ENCODE measurements around the gene TRERF1. TPM values are rescaled to one million over a fixed set of nuclear protein-coding genes. Genes with fewer than 3 reads are reported as not detected.

TRERF1 gene
- total and polyA plus RNA-seq, 2 of the 8 experiments (the other 6 are each of a cell fraction or from before 2014, with no cell fraction given) = 10.8 to 21.5 TPM

- Histone ChIP-seq H4K8ac (ENCODE audit: extremely low read depth, insufficient read depth, low read length) (no peak overlapping the region), H3K4me3 (ENCODE audit: extremely low read depth in 1 of 4, insufficient read depth in 2 of 4, low read depth in 3 of 4, low read length in 4 of 4) (no peak overlapping the region), H3K4me2 (ENCODE audit: insufficient read depth in 1 of 2, low read depth in 2 of 2, low read length in 2 of 2) (no peak overlapping the region), H3K36me3 (ENCODE audit: control insufficient read depth in 2 of 4, insufficient read depth in 4 of 4, low read length in 3 of 4) (no peaks in the 10 kb centered on the region), H3K56ac (replicated peaks; ENCODE audit: insufficient read length, low read depth, low read length) (no peak overlapping the region), H2BK20ac (ENCODE audit: low read length) (no peak overlapping the region), H3K4me1 (replicated peaks in 1 of 4; ENCODE audit: control insufficient read depth in 3 of 4, insufficient read depth in 4 of 4, low read length in 3 of 4) (peaks cover 4 to 13% (median 8%) of the 10 kb centered on the region in 4 experiments; a peak in 5 of 7 replicates), H3K27me3 (replicated peaks in 1 of 4; ENCODE audit: control insufficient read depth in 3 of 4, extremely low read depth in 1 of 4, insufficient read depth in 3 of 4, low read length in 3 of 4) (no peaks in the 10 kb centered on the region), H2AK5ac (ENCODE audit: low read depth, low read length) (no peak overlapping the region), H2BK5ac (ENCODE audit: low read depth, low read length) (no peak overlapping the region), H3K23me2 (ENCODE audit: low read depth, low read length) (no peaks in the 10 kb centered on the region), H2BK15ac (ENCODE audit: low read length) (no peak overlapping the region), H4K20me1 (replicated peaks in 1 of 2; ENCODE audit: control insufficient read depth in 1 of 2, insufficient read depth in 2 of 2, low read length in 2 of 2) (peaks cover 8 to 14% of the 10 kb centered on the region in 2 experiments), H2BK12ac (ENCODE audit: low read depth, low read length) (no peak overlapping the region), H3K14ac (ENCODE audit: insufficient read length) (no peak overlapping the region), H3K79me1 (ENCODE audit: low read depth, low read length) (peaks cover 12% of the 10 kb centered on the region), H3K23ac (ENCODE audit: insufficient read length) (no peak overlapping the region), H3K18ac (ENCODE audit: extremely low read depth, low read length) (no peak overlapping the region), H3K9me3 (ENCODE audit: insufficient read depth in 2 of 2, low read depth in 1 of 2, low read length in 1 of 2) (no peaks in the 10 kb centered on the region), H3K27ac (ENCODE audit: low read depth, low read length) (no peak overlapping the region), H4K91ac (replicated peaks; ENCODE audit: insufficient read length, low read length) (no peak overlapping the region), H2AFZ (ENCODE audit: low read length) (no peak overlapping the region), H2BK120ac (replicated peaks; ENCODE audit: low read depth, low read length) (no peak overlapping the region), H3K4ac (replicated peaks; ENCODE audit: insufficient read length, low read depth, low read length) (no peak overlapping the region), H3K79me2 (ENCODE audit: control insufficient read depth in 1 of 2, insufficient read depth in 2 of 2, low read length in 2 of 2) (peaks cover 10 to 91% of the 10 kb centered on the region in 2 experiments; a peak in 3 of 4 replicates), H3K9ac (replicated peaks in 1 of 4; ENCODE audit: extremely low read depth in 1 of 4, low read depth in 3 of 4, low read length in 3 of 4) (no peak overlapping the region), H4K5ac (ENCODE audit: insufficient read length, low read depth, low read length) (no peak overlapping the region)
- no peak for TF ChIP-seq KDM4A (IDR thresholded peaks at IDR 0.05; ENCODE audit: low read depth, low read length, severe bottlenecking)
- WGBS, 2 experiments (ENCODE audit: extremely low coverage in 1 of 2, insufficient coverage in 1 of 2, insufficient read length in 1 of 2, insufficient replicate concordance in 2 of 2, low coverage in 1 of 2, low lambda C conversion rate in 2 of 2, missing lambda C conversion rate in 1 of 2) = 90% methylated on average over 2 of the region's 2 CpGs; no CpG with 5 or more reads in 1 of the 2 experiments
- no peak for DNase-seq (ENCODE audit: low read depth in 1 of 2, low spot score in 2 of 2)
- ChIA-PET CTCF (ENCODE audit: partially characterized antibody) (interaction anchor here (1.2 kb wide), 1 partner anchor 121 kb away, joined by 3 read pairs; no protein-coding TSS in a partner anchor), POLR2A (ENCODE audit: partially characterized antibody) (interaction anchor here (1.8 kb wide), 1 partner anchor 18 kb away, joined by 4 read pairs; no protein-coding TSS in a partner anchor)
- no peak for FAIRE-seq
Measured at GRCh38 chr6:42426191-42426590, 25.5 kb downstream of the TRERF1 start.

Measured in H1 (cell line).